Measurements from ENCODE around the gene PDE5A.

GRCh38 chr4:119518230-119518892 lies 110.2 kb downstream of the PDE5A start:
- no peak for TF ChIP-seq CTCF (IDR thresholded peaks at IDR 0.05)
- no peak for TF ChIP-seq POLR2A (IDR thresholded peaks at IDR 0.05)
